ENCODE data around the gene MARCHF9.

DNA sequence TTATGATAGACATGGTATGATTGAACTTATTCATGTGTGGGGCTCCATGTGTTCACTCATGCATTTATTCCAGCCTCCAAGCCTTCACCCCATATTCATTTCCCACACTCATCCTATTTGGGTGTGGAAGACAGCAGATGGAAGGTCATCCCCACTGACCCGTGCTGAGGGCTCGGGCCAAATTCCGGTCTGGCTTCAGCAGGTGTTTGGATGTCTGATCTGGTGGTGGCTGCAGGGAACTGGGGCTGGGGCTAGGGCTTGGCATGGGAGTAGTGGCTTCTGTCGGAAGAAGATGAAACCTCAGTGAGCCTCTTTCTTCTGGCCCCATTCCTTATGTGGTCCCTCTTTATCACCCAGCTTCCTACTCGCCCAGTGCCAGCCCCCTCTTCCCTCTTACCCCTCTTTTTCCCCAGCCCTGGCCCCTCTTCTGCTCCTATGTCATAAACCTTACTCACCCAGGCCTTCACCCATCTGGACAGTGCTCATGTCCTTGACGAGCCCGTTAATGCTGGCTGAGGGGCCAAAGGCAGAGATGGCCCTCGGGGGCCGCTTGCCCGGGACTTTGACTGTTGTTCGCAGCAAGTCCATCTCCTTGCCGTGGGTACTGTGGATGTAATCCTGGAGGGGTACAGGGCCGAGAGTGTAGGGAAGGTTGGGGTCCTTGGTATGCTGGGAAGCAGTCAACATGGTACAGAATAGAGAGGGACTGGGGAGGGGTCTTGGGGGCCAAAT lies 24.4 kb upstream of the MARCHF9 start:
- TF ChIP-seq POLR2A (IDR thresholded peaks at IDR 0.05; ENCODE audit: extremely low read depth, insufficient read length) (no peak), MYC (IDR thresholded peaks at IDR 0.05; ENCODE audit: low read depth, low read length) (no peak)
- TF ChIP-seq, protein P1, sequence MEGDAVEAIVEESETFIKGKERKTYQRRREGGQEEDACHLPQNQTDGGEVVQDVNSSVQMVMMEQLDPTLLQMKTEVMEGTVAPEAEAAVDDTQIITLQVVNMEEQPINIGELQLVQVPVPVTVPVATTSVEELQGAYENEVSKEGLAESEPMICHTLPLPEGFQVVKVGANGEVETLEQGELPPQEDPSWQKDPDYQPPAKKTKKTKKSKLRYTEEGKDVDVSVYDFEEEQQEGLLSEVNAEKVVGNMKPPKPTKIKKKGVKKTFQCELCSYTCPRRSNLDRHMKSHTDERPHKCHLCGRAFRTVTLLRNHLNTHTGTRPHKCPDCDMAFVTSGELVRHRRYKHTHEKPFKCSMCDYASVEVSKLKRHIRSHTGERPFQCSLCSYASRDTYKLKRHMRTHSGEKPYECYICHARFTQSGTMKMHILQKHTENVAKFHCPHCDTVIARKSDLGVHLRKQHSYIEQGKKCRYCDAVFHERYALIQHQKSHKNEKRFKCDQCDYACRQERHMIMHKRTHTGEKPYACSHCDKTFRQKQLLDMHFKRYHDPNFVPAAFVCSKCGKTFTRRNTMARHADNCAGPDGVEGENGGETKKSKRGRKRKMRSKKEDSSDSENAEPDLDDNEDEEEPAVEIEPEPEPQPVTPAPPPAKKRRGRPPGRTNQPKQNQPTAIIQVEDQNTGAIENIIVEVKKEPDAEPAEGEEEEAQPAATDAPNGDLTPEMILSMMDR (IDR thresholded peaks at IDR 0.05; ENCODE audit: low read depth, low read length), result no peak

Data from NB4 (cell line).